SHP77 (cell line): ENCODE measurements around the gene SETD3.

Experiments
- DNase-seq, 2 experiments: peaks; one replicate each; lab custom pipeline; 2025; lab: John Stamatoyannopoulos, UW

SETD3 gene

DNA sequence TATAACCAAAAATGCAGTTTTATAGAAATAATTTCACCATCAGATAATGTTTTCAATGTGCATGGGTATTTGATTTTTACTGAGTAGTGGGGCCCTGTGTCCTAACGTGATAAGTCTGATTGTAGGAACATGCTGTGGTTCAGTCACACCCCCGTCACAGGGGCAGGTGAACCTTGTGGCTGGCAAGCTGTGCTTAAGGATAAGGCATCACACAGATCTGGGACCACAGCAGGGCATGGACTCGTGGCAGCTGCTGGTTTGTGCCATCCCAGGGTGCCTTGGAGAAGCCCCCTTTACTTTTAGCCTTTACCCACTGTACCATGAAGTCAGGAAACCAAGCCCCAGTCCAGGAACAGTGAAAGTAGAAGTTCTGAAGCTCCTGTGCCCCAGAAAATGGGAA, 17.2 kb upstream of the SETD3 start:
- no peak for DNase-seq

- no peak for DNase-seq
Measured at GRCh38 chr14:99497341-99497740, 16.7 kb upstream of the SETD3 start.

DNA sequence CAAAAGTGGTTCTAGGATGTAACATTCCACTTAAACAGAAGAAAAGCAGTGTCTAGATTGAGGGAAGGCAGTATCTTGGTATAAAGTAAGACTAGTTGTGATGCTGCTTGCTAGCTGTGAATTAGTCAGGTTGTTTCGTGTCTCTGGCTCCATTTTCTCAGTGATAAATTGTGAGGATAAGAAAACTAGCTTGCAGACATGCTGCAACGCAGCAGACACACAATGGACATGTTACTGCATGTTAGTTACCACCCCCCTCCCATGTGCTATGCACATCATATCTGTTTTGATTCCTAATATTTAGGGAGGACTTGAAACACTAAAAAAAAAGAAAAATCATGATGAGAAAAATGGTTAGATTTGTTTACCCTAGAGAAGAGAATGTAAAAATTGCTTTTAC, 3.4 kb upstream of the SETD3 start:
- no peak for DNase-seq

- DNase-seq = no peak
Measured at GRCh38 chr14:99481745-99482099, 1.1 kb upstream of the SETD3 start.

GRCh38 chr14:99480917-99481744, 472 bp upstream of the SETD3 start, which contains the start of gene CCNK:
CCNK (plus strand) TSS chr14:99481409; CDS start chr14:99492678, 11,269 bp downstream.
- peak; percentile 98 to 99 for DNase-seq

DNA sequence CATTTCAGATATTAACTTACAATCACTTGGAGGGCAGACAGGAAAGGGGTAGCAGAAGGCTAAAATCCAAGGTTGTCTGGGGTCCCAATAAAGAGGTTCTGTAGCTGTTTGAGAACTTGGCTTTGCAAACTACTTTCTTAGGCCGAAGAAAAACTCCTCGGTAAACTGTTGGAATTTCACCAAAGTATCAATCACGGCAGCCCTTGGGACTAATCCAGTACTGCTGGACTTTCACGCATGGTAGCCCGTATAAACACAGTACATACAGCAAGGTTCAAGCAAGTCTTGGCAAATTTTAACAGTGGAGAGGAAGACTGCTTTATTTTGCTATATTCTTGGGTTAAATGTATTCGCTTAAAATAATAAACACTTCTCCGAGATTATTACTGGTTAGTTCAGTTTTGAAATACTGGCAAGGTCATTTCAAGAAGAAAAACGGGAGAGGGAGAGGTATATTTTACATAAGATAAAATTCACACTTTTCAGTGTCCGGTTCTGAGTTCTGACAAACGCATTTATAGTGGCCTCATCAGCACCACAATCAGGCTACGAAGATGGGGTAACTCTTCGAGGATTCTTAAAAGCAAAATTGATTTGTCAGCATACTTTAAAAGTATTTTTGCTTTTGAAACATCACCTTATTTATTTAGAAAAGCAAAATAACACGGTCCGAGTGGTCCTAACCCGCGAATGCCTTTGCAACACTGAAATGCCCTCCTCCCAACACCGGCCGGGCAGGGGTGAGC, 1.3 kb downstream of the SETD3 start:
- DNase-seq = no peak

GRCh38 chr14:99478128-99478527, 2.5 kb downstream of the SETD3 start:
- no peak for DNase-seq

- DNase-seq = no peak
Measured at GRCh38 chr14:99476864-99477263, 3.8 kb downstream of the SETD3 start.

DNA sequence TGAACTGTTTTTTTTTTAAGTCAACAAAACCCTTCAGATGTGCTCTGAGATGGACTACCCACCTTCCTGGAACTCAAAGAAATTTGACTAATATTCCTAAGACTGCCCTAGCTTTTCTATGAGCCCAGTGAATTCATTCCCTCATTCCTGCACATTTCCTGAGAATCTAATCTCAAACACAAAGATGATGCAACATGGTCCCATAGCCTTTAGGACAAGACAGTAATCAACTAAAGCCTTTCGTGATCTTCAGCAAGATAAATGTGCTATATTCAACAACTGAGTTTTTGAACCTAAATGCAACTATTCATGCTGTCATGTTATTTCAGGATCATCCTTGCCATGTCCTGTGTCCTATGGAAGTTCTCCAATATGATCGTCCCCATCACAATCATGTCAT, 5.0 kb downstream of the SETD3 start:
- DNase-seq = no peak

DNA sequence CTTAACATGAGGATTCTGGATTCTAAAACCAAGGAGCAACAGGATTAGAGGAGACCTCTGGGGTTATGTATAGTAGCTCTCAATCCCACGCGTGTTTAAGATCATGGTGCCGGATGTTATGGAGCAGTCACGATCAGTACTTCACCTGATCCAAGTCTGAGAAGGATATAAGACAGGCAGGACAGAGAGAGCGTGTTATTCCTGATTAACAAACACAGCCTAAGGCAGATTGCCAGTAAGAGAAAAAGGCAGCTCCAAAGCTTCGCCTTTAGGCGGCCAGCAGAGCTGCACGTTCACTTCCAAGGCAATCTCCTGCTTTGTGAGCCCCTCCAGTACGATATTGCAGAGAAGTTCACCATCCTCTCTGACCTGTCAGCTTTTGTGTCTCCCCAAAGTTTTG, 5.5 kb downstream of the SETD3 start:
- DNase-seq = no peak

GRCh38 chr14:99473458-99473857, 7.2 kb downstream of the SETD3 start:
- no peak for DNase-seq

- DNase-seq = no peak
Measured at GRCh38 chr14:99472937-99473336, 7.7 kb downstream of the SETD3 start.

DNA sequence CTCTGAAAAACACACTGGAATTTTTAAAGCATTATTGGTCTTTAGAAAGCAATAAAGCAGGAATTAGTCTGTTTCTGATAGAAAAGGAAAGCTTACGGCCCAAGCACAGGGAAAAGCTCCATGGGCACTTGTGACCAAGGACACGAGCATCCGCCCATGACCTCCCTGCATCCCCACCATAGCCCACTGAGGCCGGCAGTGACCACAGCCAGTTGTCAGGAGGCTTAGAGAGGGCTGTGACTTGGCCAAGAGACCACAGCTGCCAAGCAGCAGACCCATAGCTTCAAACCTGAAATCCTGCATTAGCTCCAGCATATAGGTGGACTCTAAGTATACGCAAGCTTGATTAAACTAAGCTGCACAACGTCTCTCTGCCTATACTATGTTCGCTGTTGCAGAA, 8.9 kb downstream of the SETD3 start:
- DNase-seq = no peak

GRCh38 chr14:99468836-99469592, 11.6 kb downstream of the SETD3 start:
- peak in 1 of 2 experiments; percentile 12 for DNase-seq

- DNase-seq = no peak
Measured at GRCh38 chr14:99468081-99468480, 12.6 kb downstream of the SETD3 start.

GRCh38 chr14:99467336-99468078, 13.2 kb downstream of the SETD3 start:
- DNase-seq = peak; percentile 35 to 71

- DNase-seq = no peak
Measured at GRCh38 chr14:99466758-99467157, 13.9 kb downstream of the SETD3 start.

DNA sequence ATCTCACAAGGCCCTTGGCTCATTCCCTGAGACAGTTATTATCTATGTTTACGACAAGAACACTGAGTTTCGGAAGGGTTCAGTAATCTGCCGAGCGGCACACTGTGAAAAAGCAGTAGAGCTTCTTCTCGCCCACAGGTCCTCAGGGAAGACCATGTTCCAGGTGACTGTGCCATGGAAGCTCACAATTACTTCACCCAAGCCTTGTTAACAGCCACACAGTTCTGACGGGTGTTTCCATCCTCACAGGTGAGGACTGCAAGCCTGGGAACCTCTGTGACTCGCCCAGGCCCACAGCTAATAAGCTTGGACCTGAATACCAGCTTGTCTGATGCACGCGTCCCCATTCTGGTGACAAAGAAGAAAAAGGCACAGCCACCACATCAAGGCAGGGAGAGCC, 15.4 kb downstream of the SETD3 start:
- no peak for DNase-seq

GRCh38 chr14:99463974-99464373, 16.7 kb downstream of the SETD3 start:
- no peak for DNase-seq

- no peak for DNase-seq
Measured at GRCh38 chr14:99462210-99462609, 18.4 kb downstream of the SETD3 start.

- no peak for DNase-seq
Measured at GRCh38 chr14:99461411-99462085, 19.1 kb downstream of the SETD3 start.
